Upper lobe of left lung (tissue), 4 donors: ENCODE data around the gene FGR.

Experiments
- POLR2A ChIP-seq, 4 donors: fragments of 450-650 bp; IDR thresholded peaks; one replicate each; pipeline ENCODE4 v1.5.1; 2016 to 2017; ENCODE audit warnings: antibody characterized with exemption in 4 of 4, mild to moderate bottlenecking in 2 of 4
- POLR2AphosphoS5 ChIP-seq, 2 donors: sonication (generic); formaldehyde crosslinking; IDR thresholded peaks; one replicate each; pipeline ENCODE4 v1.5.1; 2017; ENCODE audit warnings: antibody characterized with exemption in 2 of 2
- TF ChIP-seq, protein P1 (sequence below), 6 experiments: fragments of 450-650 bp in 4 of 6; fragments of 200-600 bp in 2 of 6; sonication (generic) in 2 of 6; IDR thresholded peaks; one replicate each; pipeline ENCODE4 v1.5.1; 2016 to 2019; ENCODE audit warnings: antibody characterized with exemption in 6 of 6

DNA sequence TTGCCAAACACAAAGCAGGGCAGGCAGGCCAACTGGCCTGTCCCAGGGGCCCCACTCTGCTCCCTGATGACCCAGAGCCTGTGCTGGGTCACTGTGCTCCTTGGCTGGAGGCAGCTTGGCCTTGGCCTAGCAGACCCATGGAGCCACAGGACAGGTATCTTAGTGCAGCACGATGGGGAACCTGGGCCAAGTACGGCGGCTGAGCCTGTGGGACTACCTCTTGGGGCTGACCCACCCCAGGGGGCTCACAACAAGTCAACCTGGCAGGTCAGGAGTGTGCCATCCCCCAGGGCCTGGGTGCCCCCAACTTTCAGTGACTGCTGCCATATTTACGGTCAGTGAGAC, 10.1 kb upstream of the FGR start:
- TF ChIP-seq, protein P1, sequence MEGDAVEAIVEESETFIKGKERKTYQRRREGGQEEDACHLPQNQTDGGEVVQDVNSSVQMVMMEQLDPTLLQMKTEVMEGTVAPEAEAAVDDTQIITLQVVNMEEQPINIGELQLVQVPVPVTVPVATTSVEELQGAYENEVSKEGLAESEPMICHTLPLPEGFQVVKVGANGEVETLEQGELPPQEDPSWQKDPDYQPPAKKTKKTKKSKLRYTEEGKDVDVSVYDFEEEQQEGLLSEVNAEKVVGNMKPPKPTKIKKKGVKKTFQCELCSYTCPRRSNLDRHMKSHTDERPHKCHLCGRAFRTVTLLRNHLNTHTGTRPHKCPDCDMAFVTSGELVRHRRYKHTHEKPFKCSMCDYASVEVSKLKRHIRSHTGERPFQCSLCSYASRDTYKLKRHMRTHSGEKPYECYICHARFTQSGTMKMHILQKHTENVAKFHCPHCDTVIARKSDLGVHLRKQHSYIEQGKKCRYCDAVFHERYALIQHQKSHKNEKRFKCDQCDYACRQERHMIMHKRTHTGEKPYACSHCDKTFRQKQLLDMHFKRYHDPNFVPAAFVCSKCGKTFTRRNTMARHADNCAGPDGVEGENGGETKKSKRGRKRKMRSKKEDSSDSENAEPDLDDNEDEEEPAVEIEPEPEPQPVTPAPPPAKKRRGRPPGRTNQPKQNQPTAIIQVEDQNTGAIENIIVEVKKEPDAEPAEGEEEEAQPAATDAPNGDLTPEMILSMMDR (IDR thresholded peaks at IDR 0.05), result no peak
- TF ChIP-seq POLR2A (IDR thresholded peaks at IDR 0.05) (no peak), POLR2AphosphoS5 (IDR thresholded peaks at IDR 0.05) (no peak)
